GM21825 (cell line): ENCODE data around the gene CLMN.

Experiments used
- ATAC-seq: cut with Tn5 transposase; IDR thresholded peaks from one replicate; pipeline ENCODE4 v1.9.1; 2021; ENCODE audit warnings: mild to moderate bottlenecking, moderate library complexity; ENCODE audit not compliant: unreplicated experiment

CLMN gene

DNA sequence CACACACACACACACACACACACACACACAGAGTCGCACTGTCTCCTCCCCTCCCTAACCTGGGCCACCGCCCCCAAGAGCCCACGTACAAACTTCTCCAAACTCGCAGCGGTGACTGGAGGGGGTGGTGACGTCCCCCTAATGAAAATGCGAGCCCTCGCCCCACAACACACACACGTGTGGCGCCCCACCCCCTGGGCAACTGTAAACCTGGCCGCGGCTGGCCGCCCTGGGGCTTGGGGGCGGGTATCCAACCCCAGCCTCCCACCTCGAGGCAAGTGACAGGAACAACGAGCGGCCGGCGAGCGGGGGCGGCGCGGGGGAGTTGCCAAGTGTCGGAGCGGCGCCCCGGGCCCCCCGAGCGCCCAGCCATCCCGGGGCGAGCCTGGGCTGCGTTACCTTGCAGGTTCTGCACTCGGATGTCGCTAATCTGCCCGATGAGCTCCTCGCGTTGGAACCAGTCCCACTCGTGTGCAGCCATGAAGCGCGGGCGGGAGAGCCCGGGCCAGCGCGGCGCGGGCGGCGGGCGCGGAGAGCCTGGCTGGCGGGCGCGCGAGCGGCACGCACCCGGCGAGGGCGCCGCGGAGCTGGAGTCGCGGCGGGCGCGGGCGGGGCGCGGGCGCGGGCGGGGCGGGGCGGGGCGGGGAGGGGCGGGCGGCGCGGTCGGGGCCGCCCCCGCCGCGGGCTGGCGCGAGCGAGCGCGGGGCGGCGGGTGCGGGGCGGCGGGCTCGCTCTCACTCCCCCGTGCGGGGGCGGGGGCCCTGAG, at the start of gene CLMN:
Gene CLMN, minus strand, starts transcription at position 597 of the 766 bp plus-strand sequence. Its CDS starts 116 bp downstream, at position 481.
- ATAC-seq: no peak

DNA sequence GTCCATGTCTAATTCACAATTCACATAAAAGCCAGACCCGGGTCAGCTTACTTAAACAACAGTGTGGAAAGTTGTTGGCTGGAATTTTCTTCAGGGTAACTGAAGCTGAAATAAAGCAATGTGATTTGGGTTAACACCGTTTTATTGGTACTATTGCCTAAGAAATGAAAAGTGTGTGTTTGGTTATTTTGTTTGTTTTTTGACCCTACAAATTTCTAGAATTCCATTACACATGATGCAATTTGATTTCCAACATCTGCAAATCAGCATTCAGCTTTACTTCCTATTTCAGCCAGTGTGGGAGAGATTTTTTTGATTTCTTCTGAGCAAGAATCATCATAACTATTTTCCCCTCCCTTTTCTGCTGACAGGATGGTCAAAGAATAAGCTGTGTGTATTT, 45.7 kb upstream of the CLMN start:
- ATAC-seq: no peak

- no peak for ATAC-seq
Observed at GRCh38 chr14:95364481-95365209, 44.9 kb upstream of the CLMN start.

- no peak for ATAC-seq
Observed at GRCh38 chr14:95363468-95363954, 43.8 kb upstream of the CLMN start.

- no peak for ATAC-seq
Observed at GRCh38 chr14:95362138-95362494, 42.4 kb upstream of the CLMN start.

DNA sequence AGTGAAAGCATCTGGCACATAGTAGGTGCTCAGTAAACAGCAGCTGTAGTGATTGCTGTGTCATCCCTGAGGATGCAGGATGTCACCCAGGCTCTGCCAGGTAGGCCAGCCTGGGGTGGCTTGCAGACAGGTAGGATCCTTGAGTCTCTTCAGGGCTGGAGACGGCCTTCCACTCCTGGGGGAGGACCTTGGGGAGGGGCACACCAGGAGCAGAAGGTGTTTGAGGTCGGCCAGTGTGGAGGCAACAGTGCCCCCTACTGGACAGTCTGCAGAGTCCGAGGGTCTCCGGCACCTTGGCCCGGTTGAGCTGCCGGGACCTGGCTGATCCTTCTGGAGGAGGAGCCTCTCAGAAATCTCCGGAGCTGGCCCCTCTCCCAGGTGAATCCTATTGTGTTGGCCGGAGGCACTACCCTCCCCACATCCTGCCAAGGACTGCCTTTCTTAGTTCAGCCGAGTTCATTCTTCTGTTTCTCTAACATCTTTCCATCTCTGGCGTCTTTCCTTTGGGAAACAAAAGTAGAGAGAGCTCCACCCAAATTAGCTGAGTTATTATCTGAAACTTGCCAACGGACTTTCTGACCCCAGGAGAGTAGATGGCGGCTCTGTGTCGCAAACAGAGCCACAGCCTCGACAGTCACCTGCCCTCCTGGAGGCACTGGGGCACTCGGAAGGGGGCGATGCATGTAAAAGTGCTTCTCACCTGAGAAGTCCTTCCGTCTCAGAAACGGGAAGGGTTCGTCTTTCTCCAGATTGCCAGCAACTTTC, 41.8 kb upstream of the CLMN start:
- no peak for ATAC-seq

- no peak for ATAC-seq
Observed at GRCh38 chr14:95360828-95361227, 41.1 kb upstream of the CLMN start.

GRCh38 chr14:95359994-95360826, 40.5 kb upstream of the CLMN start:
- no peak for ATAC-seq

DNA sequence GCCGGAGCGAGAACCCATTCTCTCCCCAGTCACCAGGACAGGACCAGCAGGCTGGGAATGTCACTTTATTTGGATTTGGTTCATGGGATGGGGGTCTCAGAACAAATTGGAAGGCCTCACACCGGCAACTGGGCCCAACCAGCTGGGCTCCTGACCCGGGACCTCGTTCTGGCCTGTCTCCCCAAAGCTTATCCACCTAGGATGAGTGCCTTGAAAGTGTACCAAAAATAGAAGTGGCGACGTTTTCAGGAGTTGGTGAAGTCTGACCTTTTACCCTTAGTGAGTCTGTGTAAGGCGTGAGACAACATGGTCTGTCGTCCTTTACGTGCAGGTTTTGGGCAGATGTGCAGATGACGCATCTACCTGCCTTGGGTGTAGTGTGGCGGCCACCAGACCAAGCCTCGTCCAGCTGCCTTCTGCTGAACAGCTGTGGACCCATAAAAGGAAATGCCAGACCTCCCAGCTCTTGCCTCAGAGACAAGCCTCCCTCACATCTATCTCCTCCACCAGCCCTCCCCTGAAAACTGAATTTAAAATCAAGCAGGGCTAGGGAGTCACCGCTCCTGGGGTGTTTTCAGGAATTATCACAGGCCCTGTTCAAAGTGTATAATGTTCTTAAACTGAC, 36.6 kb upstream of the CLMN start:
- ATAC-seq: no peak

DNA sequence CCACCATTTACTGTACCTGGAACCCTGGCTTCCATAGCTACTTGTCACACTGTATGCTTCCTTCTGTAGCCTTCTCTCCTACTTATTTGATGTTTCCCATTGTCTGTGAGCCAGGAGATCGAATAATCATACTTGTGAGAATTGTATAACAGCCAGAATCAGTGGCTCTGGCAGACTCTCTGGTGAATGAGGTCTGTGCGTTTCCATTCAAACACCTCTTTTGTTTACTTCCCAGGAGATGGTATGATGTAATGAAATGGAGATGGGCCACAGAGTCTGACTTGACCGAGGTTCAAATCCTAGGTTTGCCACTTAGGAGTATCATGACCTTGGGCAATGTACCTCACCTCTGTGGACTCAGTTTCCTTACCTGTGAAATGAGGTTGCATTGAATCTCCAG, 35.7 kb upstream of the CLMN start:
- ATAC-seq: no peak

GRCh38 chr14:95354834-95355233, 35.1 kb upstream of the CLMN start:
- no peak for ATAC-seq

DNA sequence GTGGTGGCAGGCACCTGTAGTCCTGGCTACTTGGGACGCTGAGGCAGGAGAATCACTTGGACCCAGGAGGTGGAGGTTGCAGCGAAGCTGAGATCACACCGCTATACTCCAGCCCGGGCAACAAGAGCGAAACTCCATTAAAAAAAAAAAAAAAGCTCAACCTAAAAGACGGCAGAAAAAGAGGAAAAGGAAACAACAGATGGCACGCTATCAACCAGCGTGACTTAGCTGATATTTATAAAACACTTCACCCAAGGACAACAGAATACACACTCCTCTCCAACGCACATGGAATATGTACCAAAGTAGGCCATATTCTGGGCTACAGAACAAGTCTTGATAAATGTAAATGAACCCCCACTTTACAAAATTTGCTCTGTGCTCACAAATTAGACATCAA, 34.0 kb upstream of the CLMN start:
- no peak for ATAC-seq

- ATAC-seq: no peak
Observed at GRCh38 chr14:95353007-95353406, 33.3 kb upstream of the CLMN start.

- no peak for ATAC-seq
Observed at GRCh38 chr14:95352481-95352880, 32.8 kb upstream of the CLMN start.

DNA sequence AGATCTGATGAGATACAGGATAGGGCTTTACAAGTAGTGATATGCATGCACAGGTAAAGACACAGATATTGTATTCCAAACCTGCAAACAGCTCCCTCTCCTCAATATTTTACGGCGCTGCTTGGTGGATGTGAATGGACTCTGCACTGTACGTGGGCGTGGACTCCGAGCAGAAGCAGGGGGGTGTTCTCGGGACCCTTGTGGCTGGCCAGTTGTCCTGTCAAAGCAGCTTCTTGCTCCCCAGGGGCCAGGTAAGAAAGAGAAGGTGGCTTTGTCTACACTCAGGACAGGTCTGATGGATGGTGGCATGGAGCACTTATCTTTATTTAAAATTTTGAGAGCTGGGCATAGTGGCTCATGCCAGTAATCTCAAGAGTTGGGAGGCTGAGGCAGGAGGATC, 29.5 kb upstream of the CLMN start:
- no peak for ATAC-seq

DNA sequence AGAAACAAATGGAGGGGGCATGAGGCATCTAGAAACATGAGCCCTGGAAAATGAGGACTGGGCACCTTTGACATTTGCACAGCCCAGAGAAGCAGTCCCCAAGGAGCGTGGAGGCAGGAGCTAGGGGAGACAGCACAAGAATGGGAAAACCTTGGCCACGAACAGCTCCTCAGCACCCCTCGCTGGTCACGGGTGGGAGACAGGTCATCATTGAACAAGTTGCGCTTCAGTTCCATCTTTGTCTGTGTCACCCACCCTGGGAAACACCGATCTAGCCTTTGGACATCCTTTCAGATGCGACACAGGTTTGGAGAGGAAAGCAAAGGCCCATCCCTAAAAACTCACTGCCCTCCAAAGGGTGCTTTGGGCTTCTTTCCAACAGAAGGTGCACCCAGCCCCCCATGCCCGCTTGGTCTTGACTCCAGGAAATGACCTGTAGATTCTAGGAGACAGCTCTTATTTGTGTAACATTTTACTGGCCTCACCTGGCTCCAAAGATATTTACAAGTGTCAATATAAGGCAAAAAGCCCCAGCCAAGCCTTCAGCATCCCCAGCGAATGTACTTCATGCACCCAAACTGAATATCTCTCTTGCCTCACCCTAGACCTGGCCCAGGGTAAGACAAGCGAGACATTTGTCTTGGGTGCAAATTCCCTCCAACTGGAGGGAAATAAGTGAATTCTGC, 28.8 kb upstream of the CLMN start:
- ATAC-seq: no peak

DNA sequence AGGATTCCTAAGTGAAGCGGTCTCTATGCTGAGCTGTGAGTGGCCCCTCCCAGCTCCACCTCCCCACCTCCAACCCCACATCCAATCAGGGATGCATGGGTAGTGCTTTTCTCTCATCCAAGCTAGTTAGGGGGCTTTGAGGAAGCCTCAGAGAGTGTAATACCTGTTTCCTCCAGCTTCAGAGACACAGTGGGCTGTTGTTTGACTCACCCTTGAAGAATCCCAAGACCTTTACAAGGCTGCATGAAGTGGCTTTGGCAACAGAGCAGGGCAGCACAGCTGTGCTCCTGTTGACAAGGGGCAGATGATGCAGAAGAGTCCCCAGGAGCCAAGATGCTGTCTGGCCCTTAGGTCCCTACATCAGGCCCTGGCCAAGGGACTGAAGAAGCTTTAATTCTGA, 27.1 kb upstream of the CLMN start:
- ATAC-seq: no peak

DNA sequence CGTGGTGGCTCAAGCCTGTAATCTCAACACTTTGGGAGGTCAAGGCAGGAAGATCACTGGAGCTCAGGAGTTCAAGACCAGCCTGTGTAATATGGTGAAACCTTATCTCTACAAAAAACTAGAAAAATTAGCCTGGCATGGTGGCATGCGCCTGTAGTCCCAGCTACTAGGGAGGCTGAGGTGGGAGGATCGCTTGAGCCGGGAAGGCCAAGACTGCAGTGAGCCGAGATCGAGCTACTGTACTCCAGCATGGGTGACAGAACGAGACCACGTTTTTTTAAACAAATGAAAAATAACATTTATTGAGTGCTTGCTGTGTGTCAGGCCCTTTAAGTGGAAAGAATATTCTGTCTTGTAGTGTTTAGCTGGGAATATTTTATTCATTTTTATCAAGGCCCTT, 26.6 kb upstream of the CLMN start:
- ATAC-seq: no peak

GRCh38 chr14:95345032-95345431, 25.3 kb upstream of the CLMN start:
- no peak for ATAC-seq

DNA sequence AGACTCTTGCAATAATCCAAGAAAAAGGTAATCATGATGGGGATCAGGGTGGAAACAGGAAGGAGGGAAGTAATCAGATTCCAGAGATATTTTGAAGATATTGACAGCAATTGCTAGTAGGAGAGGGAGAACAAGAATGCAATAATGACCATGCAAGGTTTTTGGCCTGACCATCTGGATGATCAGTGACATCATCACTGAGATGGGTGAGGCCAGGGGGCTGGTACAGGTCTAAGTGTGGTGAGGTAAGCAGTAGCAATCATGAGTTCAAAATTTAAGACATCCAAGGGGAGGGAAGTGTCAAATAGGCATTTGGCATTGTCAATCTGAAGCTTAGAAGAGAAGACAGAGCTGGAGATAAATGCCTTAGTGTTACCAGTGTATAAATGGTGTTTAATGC, 24.8 kb upstream of the CLMN start:
- no peak for ATAC-seq
